Adrenal gland (tissue), 5 donors: ENCODE data around the gene IL1RAPL1.

Experiments
- POLR2A ChIP-seq, 2 donors: fragments of 450-650 bp; IDR thresholded peaks; one replicate each; pipeline ENCODE4 v1.6.1; 2017; ENCODE audit warnings: antibody characterized with exemption in 2 of 2, mild to moderate bottlenecking in 2 of 2, moderate library complexity in 1 of 2
- TF ChIP-seq, protein P1 (sequence below), 6 experiments: fragments of 450-650 bp in 4 of 6; fragments of 200-600 bp in 2 of 6; sonication (generic) in 1 of 6; IDR thresholded peaks; 1 replicate in 5 of 6; 2 replicates in 1 of 6; pipeline versions ENCODE4 v1.5.1 to v1.8.0; 2016 to 2021; ENCODE audit warnings: antibody characterized with exemption in 6 of 6, mild to moderate bottlenecking in 2 of 6, moderate library complexity in 1 of 6
- donor health status: DM: no; HTN: no; CAD: no.

DNA sequence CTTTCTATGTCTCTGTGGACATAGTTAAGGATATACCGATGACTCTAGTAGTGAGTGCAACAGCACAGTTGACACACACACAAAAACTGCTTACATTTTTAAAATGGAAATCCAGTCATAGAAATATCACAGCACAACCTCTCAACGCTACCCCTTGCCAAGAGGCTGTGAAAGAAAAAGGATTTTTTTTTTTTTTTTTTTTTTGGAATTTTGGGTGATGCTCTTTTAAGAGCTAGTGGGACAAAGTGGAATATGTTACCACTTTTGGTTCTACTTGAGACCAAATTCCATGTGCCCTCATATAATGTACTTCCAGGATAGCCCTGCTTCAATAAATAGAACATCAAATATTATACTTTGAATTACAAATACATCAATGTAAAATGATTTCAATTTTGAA is 1247.1 kb downstream of the IL1RAPL1 start:
- TF ChIP-seq, protein P1, sequence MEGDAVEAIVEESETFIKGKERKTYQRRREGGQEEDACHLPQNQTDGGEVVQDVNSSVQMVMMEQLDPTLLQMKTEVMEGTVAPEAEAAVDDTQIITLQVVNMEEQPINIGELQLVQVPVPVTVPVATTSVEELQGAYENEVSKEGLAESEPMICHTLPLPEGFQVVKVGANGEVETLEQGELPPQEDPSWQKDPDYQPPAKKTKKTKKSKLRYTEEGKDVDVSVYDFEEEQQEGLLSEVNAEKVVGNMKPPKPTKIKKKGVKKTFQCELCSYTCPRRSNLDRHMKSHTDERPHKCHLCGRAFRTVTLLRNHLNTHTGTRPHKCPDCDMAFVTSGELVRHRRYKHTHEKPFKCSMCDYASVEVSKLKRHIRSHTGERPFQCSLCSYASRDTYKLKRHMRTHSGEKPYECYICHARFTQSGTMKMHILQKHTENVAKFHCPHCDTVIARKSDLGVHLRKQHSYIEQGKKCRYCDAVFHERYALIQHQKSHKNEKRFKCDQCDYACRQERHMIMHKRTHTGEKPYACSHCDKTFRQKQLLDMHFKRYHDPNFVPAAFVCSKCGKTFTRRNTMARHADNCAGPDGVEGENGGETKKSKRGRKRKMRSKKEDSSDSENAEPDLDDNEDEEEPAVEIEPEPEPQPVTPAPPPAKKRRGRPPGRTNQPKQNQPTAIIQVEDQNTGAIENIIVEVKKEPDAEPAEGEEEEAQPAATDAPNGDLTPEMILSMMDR (IDR thresholded peaks at IDR 0.05): no peak
- TF ChIP-seq POLR2A (IDR thresholded peaks at IDR 0.05): no peak
